HEK293 (cell line): Measurements from ENCODE around the gene CRTC3.

Experiments used
- CTCF ChIA-PET: fragments of 350-600 bp; formaldehyde crosslinking; extraction: SDS; loops from one replicate; lab custom pipeline; 2021; ENCODE audit warnings: antibody characterized with exemption; lab: Yijun Ruan, JAX
- POLR2A ChIA-PET: fragments of 300-600 bp; formaldehyde crosslinking; extraction: SDS; loops from one replicate; lab custom pipeline; 2020; ENCODE audit warnings: antibody characterized with exemption, inconsistent platforms; lab: Yijun Ruan, JAX
- H3K27ac ChIP-seq: fragments of 200-500 bp; sonication (Bioruptor generic); 2 replicates; pipeline ENCODE4 v1.5.1; 2014; ENCODE audit warnings: low read depth, low read length, control low read depth, inconsistent platforms; ENCODE audit errors: extremely low read depth
- H3K36me3 ChIP-seq, 2 experiments: fragments of 200-500 bp in 1 of 2; sonication (Bioruptor generic) in 1 of 2; 1 replicate in 1 of 2; 2 replicates in 1 of 2; pipeline ENCODE4 v1.5.1; 2014 to 2017; ENCODE audit warnings: inconsistent platforms in 2 of 2, low read length in 2 of 2; ENCODE audit not compliant: control insufficient read depth in 2 of 2, insufficient read depth in 1 of 2
- H3K4me1 ChIP-seq: fragments of 200-500 bp; sonication (Bioruptor generic); 2 replicates; pipeline ENCODE4 v1.5.1; 2014; ENCODE audit warnings: mild to moderate bottlenecking, low read length, inconsistent platforms; ENCODE audit not compliant: control insufficient read depth, insufficient read depth
- H3K4me3 ChIP-seq: 2 replicates; pipeline ENCODE4 v1.5.1; 2011; ENCODE audit warnings: low read depth, mild to moderate bottlenecking, control low read depth, low read length, moderate library complexity
- H3K9me3 ChIP-seq: fragments of 200-500 bp; sonication (Bioruptor generic); 2 replicates; pipeline ENCODE4 v1.5.1; 2014; ENCODE audit warnings: low read depth, low read length, inconsistent platforms; ENCODE audit not compliant: control insufficient read depth, insufficient read depth
- GLI2 ChIP-seq: fragments of 450-650 bp; formaldehyde crosslinking; IDR thresholded peaks from 2 replicates; pipeline ENCODE4; 2017; ENCODE audit warnings: missing biosample characterization, missing genetic modification characterization, low read depth, borderline replicate concordance
- HOXA7 ChIP-seq: sonication (generic); formaldehyde crosslinking; IDR thresholded peaks from 2 replicates; pipeline ENCODE4 v1.8.1; 2022; ENCODE audit warnings: missing genetic modification reagents, borderline replicate concordance
- KLF16 ChIP-seq: fragments of 450-650 bp; formaldehyde crosslinking; IDR thresholded peaks from 2 replicates; pipeline ENCODE4 v1.5.1; 2017; ENCODE audit warnings: missing biosample characterization, missing genetic modification characterization
- OVOL3 ChIP-seq: fragments of 450-650 bp; formaldehyde crosslinking; IDR thresholded peaks from 2 replicates; pipeline ENCODE4 v1.5.1; 2016; ENCODE audit warnings: missing biosample characterization, missing genetic modification characterization
- SP2 ChIP-seq: fragments of 450-650 bp; formaldehyde crosslinking; IDR thresholded peaks from 2 replicates; pipeline ENCODE4 v1.5.1; 2016; ENCODE audit warnings: missing biosample characterization, missing genetic modification characterization
- ZBTB17 ChIP-seq: fragments of 450-650 bp; formaldehyde crosslinking; IDR thresholded peaks from 2 replicates; pipeline ENCODE4 v1.5.1; 2016; ENCODE audit warnings: missing biosample characterization, missing genetic modification characterization
- ZNF157 ChIP-seq: fragments of 450-650 bp; formaldehyde crosslinking; IDR thresholded peaks from 2 replicates; pipeline ENCODE4 v1.5.1; 2016; ENCODE audit warnings: missing biosample characterization, missing genetic modification characterization
- ZNF19 ChIP-seq: fragments of 450-650 bp; formaldehyde crosslinking; IDR thresholded peaks from 2 replicates; pipeline ENCODE4; 2016; ENCODE audit warnings: missing biosample characterization, missing genetic modification characterization, low read depth
- ZNF350 ChIP-seq: fragments of 450-650 bp; formaldehyde crosslinking; IDR thresholded peaks from 2 replicates; pipeline ENCODE4 v1.5.0; 2017; ENCODE audit warnings: missing biosample characterization, mild to moderate bottlenecking, missing genetic modification characterization
- ZNF354C ChIP-seq: fragments of 450-650 bp; formaldehyde crosslinking; IDR thresholded peaks from 2 replicates; pipeline ENCODE4 v1.5.1; 2016; ENCODE audit warnings: missing biosample characterization, missing genetic modification characterization, low read depth, borderline replicate concordance
- ZNF664 ChIP-seq: fragments of 450-650 bp; formaldehyde crosslinking; IDR thresholded peaks from 2 replicates; pipeline ENCODE4 v1.5.1; 2016; ENCODE audit warnings: missing biosample characterization, missing genetic modification characterization
- ZNF785 ChIP-seq: fragments of 450-650 bp; formaldehyde crosslinking; IDR thresholded peaks from 2 replicates; pipeline ENCODE4 v1.5.1; 2016; ENCODE audit warnings: missing biosample characterization, missing genetic modification characterization
- ZNF837 ChIP-seq: fragments of 450-650 bp; formaldehyde crosslinking; IDR thresholded peaks from 2 replicates; pipeline ENCODE4 v1.5.1; 2016; ENCODE audit warnings: missing biosample characterization, missing genetic modification characterization
- ZSCAN23 ChIP-seq: fragments of 450-650 bp; formaldehyde crosslinking; IDR thresholded peaks from 2 replicates; pipeline ENCODE4 v1.5.1; 2016; ENCODE audit warnings: missing biosample characterization, missing genetic modification characterization
- TF ChIP-seq, protein P1 (sequence below): fragments of 450-650 bp; formaldehyde crosslinking; IDR thresholded peaks from 2 replicates; pipeline ENCODE4 v1.5.1; 2016; ENCODE audit warnings: missing biosample characterization, missing genetic modification characterization
- TF ChIP-seq, protein P2 (sequence below): fragments of 450-650 bp; formaldehyde crosslinking; IDR thresholded peaks from 2 replicates; pipeline ENCODE4 v1.5.1; 2016; ENCODE audit warnings: missing biosample characterization, missing genetic modification characterization
- TF ChIP-seq, protein P3 (sequence below): fragments of 450-650 bp; IDR thresholded peaks from 2 replicates; pipeline ENCODE4 v1.5.1; 2018; ENCODE audit warnings: missing biosample characterization, missing genetic modification characterization

The CRTC3 gene

DNA sequence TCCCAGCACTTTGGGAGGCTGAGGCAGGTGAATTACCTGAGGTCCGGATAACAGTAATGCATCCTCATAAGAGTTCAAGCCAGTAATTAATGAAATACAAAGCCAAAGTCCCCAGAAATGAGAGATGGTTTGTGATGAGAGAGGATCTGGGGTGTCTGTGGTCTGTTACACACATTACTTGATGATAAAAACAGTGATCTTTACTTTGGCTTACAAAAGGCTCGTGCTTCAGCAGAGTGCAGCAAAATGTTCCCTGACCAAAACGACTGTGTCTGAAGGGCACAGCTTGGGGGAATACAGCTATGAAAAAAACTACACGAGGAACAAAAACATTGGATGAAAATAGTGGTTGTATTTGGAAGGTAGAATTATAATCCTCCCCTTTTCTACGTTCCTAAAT is 40.9 kb downstream of the CRTC3 start:
- Histone ChIP-seq H3K4me3 (no peak overlapping the region), H3K9me3 (no peaks in the 10 kb centered on the region), H3K27ac (no peak overlapping the region), H3K4me1 (peaks cover 3% of the 10 kb centered on the region; the same call in 1 of the 2 replicates), H3K36me3 (no peaks in the 10 kb centered on the region; a peak in 1 of 3 replicates)
- CTCF ChIA-PET: no interaction called here
- TF ChIP-seq GLI2 (tag by site-specific recombination): no peak
- TF ChIP-seq ZSCAN23: no peak
- TF ChIP-seq, protein P1, sequence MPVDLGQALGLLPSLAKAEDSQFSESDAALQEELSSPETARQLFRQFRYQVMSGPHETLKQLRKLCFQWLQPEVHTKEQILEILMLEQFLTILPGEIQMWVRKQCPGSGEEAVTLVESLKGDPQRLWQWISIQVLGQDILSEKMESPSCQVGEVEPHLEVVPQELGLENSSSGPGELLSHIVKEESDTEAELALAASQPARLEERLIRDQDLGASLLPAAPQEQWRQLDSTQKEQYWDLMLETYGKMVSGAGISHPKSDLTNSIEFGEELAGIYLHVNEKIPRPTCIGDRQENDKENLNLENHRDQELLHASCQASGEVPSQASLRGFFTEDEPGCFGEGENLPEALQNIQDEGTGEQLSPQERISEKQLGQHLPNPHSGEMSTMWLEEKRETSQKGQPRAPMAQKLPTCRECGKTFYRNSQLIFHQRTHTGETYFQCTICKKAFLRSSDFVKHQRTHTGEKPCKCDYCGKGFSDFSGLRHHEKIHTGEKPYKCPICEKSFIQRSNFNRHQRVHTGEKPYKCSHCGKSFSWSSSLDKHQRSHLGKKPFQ (tag by site-specific recombination): no peak
- no peak for TF ChIP-seq OVOL3 (tag by site-specific recombination)
- no peak for TF ChIP-seq ZNF354C (tag by site-specific recombination)
- TF ChIP-seq ZNF837 (tag by site-specific recombination): no peak
- no peak for TF ChIP-seq KLF16
- POLR2A ChIA-PET: no interaction called here

GRCh38 chr15:90571063-90571541 is 41.4 kb downstream of the CRTC3 start:
- TF ChIP-seq SP2 (tag by site-specific recombination) (peak; percentile 24; the same call in 1 of the 2 replicates), ZBTB17 (tag by site-specific recombination) (peak; percentile 57), ZNF157 (tag by site-specific recombination) (no peak), ZNF350 (tag by site-specific recombination) (no peak), ZNF785 (tag by site-specific recombination) (no peak)
- TF ChIP-seq, protein P2, sequence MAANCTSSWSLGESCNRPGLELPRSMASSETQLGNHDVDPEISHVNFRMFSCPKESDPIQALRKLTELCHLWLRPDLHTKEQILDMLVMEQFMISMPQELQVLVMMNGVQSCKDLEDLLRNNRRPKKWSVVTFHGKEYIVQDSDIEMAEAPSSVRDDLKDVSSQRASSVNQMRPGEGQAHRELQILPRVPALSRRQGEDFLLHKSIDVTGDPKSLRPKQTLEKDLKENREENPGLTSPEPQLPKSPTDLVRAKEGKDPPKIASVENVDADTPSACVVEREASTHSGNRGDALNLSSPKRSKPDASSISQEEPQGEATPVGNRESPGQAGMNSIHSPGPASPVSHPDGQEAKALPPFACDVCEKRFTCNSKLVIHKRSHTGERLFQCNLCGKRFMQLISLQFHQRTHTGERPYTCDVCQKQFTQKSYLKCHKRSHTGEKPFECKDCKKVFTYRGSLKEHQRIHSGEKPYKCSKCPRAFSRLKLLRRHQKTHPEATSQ (tag by site-specific recombination): no peak
- ChIA-PET CTCF (interaction anchor here (1.7 kb wide), 1 partner anchor 10 kb away, joined by 4 read pairs; no protein-coding TSS in a partner anchor), POLR2A (no interaction called here)
- Histone ChIP-seq H3K4me1 (peaks cover 3% of the 10 kb centered on the region; the same call in 1 of the 2 replicates), H3K36me3 (no peaks in the 10 kb centered on the region; a peak in 1 of 3 replicates), H3K4me3 (no peak overlapping the region), H3K27ac (no peak overlapping the region), H3K9me3 (no peaks in the 10 kb centered on the region)

DNA sequence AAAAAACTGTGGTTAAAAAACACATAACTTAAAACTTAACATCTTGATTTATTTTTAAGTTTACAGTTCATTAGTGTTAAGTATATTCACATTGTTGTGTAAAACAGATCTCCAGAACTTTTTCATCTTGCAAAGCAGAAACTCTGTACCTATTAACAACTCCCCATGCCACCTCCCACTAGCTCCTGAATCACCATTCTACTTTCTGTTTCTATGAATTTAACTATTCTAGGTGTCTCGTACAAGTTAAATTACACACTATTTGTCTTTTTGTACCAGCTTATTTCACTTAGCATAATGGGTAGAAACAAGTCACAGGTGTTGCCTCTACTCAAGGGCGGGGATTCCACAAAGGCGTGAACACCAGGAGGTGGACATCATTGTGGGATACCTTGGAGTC is 43.2 kb downstream of the CRTC3 start:
- ChIA-PET CTCF (interaction anchor here (0.6 to 1.7 kb wide), 2 partner anchors 11 to 129 kb away, joined by 3 to 4 read pairs; no protein-coding TSS in a partner anchor), POLR2A (interaction anchor here (1.1 kb wide), 1 partner anchor 42 kb away, joined by 4 read pairs; no protein-coding TSS in a partner anchor)
- H3K36me3 ChIP-seq: no peaks in the 10 kb centered on the region; a peak in 1 of 3 replicates
- TF ChIP-seq, protein P3, sequence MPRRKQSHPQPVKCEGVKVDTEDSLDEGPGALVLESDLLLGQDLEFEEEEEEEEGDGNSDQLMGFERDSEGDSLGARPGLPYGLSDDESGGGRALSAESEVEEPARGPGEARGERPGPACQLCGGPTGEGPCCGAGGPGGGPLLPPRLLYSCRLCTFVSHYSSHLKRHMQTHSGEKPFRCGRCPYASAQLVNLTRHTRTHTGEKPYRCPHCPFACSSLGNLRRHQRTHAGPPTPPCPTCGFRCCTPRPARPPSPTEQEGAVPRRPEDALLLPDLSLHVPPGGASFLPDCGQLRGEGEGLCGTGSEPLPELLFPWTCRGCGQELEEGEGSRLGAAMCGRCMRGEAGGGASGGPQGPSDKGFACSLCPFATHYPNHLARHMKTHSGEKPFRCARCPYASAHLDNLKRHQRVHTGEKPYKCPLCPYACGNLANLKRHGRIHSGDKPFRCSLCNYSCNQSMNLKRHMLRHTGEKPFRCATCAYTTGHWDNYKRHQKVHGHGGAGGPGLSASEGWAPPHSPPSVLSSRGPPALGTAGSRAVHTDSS (tag by site-specific recombination): no peak
- no peak for TF ChIP-seq ZNF664 (tag by site-specific recombination)
- TF ChIP-seq GLI2 (tag by site-specific recombination): no peak
- TF ChIP-seq HOXA7 (CRISPR knock-in tag): no peak
- TF ChIP-seq ZNF19 (tag by site-specific recombination): no peak
- no peak overlapping the region for H3K27ac ChIP-seq
- H3K9me3 ChIP-seq: no peaks in the 10 kb centered on the region
- H3K4me3 ChIP-seq: no peak overlapping the region
- H3K4me1 ChIP-seq: peaks cover 3% of the 10 kb centered on the region; the same call in 1 of the 2 replicates
